H1 (cell line): Measurements from ENCODE around the gene VWA1. TPM values are rescaled to one million over a fixed set of nuclear protein-coding genes. Genes with fewer than 3 reads are reported as not detected.

Experiments used
- BCL11A ChIP-seq, 2 experiments: IDR thresholded peaks; one replicate each; pipeline ENCODE4 v1.6.1; 2011; ENCODE audit warnings: low read depth in 2 of 2, low read length in 2 of 2, mild to moderate bottlenecking in 2 of 2
- CEBPB ChIP-seq: IDR thresholded peaks from 2 replicates; pipeline ENCODE4 v1.6.1; 2012; ENCODE audit warnings: low read depth, low read length
- CHD7 ChIP-seq: fragments of 300-600 bp; sonication (generic); IDR thresholded peaks from 2 replicates; pipeline ENCODE4 v1.7.1; 2012; ENCODE audit warnings: low read length, moderate library complexity, mild to moderate bottlenecking, inconsistent platforms; ENCODE audit not compliant: insufficient replicate concordance
- KDM5A ChIP-seq: fragments of 200-600 bp; IDR thresholded peaks from 2 replicates; pipeline ENCODE4 v1.7.1; 2012; ENCODE audit warnings: mild to moderate bottlenecking, low read length, inconsistent platforms, mixed read lengths
- POLR2A ChIP-seq, 2 experiments: IDR thresholded peaks; 1 replicate in 1 of 2; 2 replicates in 1 of 2; pipeline ENCODE4 v1.6.1; 2011; ENCODE audit warnings: low read depth in 2 of 2, low read length in 2 of 2, mild to moderate bottlenecking in 2 of 2; ENCODE audit errors: control extremely low read depth in 1 of 2
- TCF12 ChIP-seq: IDR thresholded peaks from 2 replicates; pipeline ENCODE4 v1.6.1; 2011; ENCODE audit warnings: low read depth, mild to moderate bottlenecking, low read length
- polyA plus RNA-seq, 7 experiments: library from polyadenylated mRNA; depleted of rRNA in 3 of 7; stranded (reverse) in 5 of 7; unstranded in 2 of 7; fragments of >200 nt in 5 of 7; fragments of 200-250 nt in 2 of 7; gene quantifications; 1 replicate in 5 of 7; 2 replicates in 1 of 7; 4 replicates in 1 of 7; pipeline versions ENCODE4 v1.2.1 to v1.2.3, GENCODE V29; 2011 to 2013; ENCODE audit warnings: missing spikeins in 2 of 7, mixed read lengths in 2 of 7
- total RNA-seq: library from RNA; stranded (reverse); fragmentation: NEBNext Ultra II Directional; extraction: Animal tissue kit (Norgen Biotek cat#: 25700); gene quantifications from 2 replicates; pipeline ENCODE4 v1.2.1, GENCODE V29; 2021

Gene VWA1
- total and polyA plus RNA-seq, 2 of the 8 experiments (the other 6 are each of a cell fraction or from before 2014, with no cell fraction given): 16.0 to 36.6 TPM

GRCh38 chr1:1397839-1398523, 37.5 kb upstream of the VWA1 start (continued):
- no peak for TF ChIP-seq CHD7
- TF ChIP-seq POLR2A (IDR thresholded peaks at IDR 0.05; ENCODE audit: control extremely low read depth in 1 of 2, low read depth in 2 of 2, low read length in 2 of 2): no peak
- no peak for TF ChIP-seq TCF12
- TF ChIP-seq BCL11A (IDR thresholded peaks at IDR 0.05; ENCODE audit: low read depth in 2 of 2, low read length in 2 of 2): no peak
- TF ChIP-seq CEBPB: no peak
- no peak for TF ChIP-seq KDM5A
- TF ChIP-seq, all 59 proteins: peak for 0
